ENCODE results near the gene RNU7-1.
A peak's percentile ranks its signal among the peaks of the same experiment; 100 is the strongest.

The RNU7-1 gene

DNA sequence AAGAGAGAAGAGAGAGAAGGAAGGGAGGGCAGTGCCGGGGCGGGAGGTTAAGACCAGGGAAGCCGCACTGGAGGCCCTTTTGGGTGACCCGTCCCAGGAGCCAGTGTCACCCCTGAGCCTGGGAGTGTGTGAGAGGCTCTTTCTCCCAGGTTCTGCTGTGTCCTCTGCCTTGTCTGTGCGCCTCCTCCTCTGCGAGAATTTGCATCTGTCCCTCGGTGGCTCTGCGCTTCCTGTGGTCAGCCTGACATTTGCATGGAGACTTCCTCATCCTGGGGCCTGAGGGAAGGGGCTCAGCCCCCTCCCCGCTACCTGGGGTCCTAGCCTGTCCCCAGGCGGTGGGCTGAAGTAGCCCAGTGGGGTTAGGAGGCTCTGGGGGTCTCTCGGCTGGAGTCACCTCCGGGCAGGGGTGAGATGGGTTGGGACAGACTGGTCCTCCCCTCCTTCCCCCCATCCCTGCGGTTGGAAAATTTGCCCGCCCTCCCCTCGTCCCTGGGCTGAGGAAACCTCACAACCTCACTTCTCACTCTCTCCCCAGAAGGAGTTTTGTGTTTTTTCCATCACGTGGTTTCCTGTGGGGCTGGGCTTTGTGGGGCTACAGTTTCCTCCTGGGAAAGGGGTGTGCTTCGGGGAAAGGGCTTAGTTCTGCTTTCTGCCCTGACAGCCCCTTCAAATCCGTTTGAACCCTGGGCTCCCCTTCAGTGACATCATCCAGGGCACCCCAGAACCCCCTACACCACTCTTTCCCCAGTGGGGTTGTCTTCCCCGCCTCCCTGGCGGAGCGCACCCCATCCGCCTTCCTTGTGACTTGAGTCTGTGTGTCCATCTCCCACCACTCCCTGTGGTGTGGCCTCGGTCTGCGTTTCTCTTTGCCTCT, 10.1 kb downstream of the RNU7-1 start:
- DNase-seq (ENCODE audit: low read depth): peak; percentile 87

DNA sequence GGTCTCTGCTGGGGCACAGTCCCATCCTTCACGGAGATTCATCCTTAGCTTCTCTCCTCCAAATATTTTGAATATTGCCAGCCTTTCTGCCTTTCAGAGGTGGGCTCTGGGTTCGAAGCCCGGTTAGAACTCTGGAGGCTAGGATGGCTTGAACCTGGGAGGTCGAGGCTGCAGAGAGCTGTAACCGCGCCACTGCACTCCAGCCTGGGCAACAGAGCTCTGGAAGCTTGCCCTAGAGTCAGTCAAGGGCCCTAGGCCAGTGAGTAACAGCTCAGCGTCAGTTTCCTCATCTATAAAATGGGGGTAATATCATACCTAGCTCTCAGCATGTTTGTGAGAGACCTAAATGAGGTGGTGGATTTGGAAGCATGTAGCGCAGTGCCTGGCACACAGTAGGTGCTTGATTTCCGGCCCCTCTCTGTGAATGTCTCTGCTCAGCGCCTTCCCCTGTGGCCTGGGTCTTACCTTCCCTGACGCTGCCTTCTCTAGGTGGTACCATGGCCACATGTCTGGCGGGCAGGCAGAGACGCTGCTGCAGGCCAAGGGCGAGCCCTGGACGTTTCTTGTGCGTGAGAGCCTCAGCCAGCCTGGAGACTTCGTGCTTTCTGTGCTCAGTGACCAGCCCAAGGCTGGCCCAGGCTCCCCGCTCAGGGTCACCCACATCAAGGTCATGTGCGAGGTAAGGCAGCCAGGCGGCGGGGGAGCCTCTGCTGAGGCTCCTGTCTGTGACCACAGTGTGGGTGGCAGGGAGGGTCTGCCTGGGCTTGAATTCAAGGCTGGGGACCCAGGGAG, 10.9 kb downstream of the RNU7-1 start:
- no peak for DNase-seq (ENCODE audit: low read depth)

DNA sequence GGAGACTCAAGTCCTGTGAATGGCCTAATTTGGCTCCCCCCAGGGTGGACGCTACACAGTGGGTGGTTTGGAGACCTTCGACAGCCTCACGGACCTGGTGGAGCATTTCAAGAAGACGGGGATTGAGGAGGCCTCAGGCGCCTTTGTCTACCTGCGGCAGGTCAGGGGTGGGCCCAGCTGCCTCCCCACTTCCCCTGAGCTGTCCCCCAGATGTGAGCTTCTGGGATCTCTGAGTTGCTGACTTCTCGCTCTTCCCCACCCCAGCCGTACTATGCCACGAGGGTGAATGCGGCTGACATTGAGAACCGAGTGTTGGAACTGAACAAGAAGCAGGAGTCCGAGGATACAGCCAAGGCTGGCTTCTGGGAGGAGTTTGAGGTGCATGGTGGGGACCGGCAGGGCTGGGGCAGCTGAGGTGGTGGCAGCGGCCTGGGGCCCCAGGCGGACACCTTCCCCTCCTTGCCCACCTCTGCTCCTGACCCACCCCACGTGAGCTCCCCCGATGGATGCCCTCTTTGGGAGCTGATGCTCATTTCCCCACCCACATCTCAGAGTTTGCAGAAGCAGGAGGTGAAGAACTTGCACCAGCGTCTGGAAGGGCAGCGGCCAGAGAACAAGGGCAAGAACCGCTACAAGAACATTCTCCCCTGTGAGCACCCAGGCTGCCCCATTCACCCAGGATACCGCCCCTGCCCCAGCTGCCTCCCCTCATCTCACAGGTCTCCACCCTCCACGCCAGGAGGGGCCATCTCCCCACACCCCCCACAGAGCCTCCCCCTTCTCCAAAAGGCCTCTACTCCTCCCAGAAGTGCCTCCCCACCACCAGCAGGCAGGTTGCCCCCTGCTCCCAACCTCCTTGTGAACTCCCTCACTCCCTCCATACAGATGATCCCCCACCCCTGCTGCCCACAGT, 11.7 kb downstream of the RNU7-1 start:
- no peak for DNase-seq (ENCODE audit: low read depth)

DNA sequence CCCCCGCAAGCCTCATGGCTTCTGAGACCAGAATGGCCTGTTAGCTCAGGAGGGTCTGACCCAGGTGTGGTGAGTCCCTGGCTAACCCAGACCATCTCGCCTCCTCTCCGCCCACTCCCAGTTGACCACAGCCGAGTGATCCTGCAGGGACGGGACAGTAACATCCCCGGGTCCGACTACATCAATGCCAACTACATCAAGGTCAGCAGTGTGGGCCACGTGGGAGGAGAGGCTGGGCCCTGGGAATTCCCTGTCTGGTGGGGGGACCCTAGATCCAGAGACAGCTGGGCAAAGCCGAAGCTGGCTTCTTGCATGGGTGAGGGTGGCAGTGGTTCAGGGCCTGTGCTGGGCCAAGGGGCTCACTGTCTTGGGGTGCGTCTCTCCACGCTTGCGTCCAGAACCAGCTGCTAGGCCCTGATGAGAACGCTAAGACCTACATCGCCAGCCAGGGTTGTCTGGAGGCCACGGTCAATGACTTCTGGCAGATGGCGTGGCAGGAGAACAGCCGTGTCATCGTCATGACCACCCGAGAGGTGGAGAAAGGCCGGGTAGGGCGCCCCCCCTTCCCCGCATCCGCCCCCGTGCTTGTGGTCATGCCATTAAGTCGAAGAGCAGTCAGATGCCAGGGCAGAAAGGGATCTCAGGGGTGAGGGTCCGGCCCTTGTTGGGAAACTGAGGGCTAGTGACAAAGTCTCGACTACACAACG, 12.6 kb downstream of the RNU7-1 start:
- no peak for DNase-seq (ENCODE audit: low read depth)

DNA sequence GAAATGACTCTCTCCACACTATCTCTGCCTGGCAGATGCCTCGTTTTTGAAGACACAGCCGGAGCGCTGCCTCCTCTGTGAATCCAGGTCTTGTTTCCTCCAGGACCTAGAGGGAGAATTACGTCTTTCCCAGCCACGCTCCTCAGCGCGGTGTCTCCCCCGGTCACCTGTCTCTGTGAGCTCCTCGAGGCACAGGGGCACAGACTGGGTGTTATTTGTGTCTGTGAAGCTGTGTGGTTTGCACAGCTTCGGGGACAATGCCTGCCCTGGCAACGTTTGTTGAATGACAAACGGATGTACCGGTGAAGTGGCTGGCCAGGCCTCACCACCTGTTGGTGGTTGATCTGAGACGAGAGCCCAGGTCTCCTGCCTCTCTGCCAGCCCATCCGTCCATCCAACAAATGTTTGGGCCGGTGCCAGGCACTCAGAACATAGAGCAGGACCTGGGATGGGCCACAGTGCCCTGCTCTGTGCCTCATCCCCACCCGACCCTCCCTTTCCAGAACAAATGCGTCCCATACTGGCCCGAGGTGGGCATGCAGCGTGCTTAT, 13.6 kb downstream of the RNU7-1 start:
- DNase-seq (ENCODE audit: low read depth): no peak

DNA sequence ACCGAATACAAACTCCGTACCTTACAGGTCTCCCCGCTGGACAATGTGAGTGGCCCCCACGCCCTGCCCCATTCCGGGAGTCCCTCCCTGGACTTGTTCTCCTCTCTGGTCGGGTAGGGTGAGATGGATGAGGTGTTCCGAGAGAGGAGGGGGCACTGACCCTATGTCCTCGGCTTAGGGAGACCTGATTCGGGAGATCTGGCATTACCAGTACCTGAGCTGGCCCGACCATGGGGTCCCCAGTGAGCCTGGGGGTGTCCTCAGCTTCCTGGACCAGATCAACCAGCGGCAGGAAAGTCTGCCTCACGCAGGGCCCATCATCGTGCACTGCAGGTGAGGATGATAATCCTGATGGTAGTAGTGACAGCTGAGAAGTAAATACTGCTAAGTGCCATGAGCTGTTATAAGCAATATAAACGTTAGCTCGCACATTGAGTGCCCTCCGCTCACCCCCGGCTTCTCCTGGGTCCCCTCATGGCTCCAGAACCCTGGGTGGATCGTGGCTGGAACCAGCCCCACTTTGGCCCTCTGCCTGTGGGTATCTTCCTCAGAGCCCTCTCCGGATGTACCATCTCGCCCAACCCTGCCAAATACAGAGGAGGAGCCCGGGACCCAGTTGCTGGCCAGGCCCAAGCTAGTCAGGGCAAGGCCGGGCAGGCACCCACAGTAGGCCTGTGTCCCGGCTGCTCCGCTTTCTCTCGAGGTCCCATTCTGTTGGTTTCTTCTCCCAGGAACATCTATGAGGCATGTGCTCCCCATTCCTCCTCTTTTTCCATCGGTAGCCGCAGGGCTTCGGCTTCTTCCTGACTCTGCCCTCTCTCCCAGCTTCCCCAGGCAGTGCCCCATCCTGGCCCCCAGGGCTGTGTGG, 14.4 kb downstream of the RNU7-1 start:
- no peak for DNase-seq (ENCODE audit: low read depth)

DNA sequence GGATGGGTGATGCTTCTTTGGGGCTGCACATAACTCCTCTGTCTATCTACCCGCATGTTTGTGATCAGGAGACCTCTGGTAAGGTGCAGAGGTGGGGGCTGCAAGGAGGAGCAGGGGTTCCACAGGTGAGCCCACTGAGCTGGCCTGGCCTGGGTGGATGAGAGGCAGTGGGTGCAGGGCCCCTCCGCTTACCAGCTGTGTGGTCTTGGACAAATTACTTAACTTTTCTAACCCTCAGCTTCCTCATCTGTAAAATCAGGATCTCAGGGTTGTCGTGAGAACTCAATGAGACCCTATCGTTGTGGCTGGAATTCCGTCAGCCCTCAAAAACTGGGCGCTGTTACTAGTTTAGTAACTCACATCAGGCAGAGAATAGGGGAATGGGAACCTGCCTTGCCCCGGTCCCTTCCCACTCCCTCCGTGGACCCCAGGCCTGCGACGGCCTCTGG, 15.0 kb downstream of the RNU7-1 start:
- no peak for DNase-seq (ENCODE audit: low read depth)

DNA sequence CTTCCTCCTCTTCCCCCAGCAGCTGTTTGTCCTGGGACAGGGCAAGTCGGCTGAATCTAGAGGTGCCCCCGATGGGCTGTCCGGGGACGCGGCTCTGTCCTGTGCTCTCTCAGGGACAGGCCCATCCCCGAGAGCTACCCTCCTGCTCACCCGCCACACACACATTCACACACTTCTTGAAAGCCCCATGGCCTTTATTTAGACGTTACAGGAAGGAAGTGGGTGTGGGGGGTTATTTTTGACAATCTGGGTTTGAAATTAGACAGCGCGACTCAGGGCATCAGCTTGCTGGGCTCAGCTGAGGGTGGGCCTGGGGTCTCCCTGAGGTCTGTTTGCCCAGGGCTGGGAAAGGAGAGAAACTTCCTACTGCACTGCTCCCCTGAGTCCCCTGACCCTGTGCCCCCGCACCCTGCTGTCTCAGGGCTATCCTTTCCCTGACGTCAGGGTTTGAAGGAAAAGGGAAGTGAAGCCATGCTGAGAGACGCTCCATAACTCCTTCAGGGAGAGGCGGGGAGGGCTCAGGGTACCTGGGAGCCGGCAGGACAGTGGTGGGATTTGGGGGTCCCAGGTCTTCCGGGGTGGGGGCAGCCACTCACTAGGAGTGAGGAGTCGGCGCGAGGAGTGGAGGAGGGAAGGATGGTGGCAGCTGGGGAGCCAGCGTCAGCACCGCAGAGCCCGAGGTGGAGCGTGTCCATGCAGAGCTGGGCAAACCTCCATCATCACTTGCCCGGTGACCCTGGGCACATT, 15.6 kb downstream of the RNU7-1 start:
- no peak for DNase-seq (ENCODE audit: low read depth)

DNA sequence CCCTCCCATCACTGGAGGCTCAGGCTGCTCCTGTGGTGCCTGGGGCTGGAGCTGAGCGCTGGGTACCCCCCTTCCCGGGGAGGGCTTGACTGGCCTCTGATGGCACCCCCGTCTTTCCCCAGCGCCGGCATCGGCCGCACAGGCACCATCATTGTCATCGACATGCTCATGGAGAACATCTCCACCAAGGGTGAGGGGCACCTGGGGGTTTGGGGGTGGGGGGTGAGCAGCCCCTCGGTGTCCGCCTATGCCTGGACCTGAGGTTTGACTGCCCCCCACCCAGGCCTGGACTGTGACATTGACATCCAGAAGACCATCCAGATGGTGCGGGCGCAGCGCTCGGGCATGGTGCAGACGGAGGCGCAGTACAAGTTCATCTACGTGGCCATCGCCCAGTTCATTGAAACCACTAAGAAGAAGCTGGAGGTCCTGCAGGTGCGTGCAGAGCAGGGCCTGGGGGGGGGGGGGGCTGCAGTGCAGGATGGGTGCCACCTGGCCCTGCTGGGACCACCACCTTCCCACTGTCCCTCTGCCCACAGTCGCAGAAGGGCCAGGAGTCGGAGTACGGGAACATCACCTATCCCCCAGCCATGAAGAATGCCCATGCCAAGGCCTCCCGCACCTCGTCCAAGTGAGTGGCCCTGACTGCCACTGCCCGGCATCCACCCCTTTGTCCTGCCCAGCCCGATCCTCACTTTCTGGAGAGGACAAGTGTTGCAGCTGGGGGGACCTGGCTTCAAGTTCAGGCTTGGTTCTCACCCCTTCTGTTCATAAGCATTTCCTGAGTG, 16.4 kb downstream of the RNU7-1 start:
- no peak for DNase-seq (ENCODE audit: low read depth)

DNA sequence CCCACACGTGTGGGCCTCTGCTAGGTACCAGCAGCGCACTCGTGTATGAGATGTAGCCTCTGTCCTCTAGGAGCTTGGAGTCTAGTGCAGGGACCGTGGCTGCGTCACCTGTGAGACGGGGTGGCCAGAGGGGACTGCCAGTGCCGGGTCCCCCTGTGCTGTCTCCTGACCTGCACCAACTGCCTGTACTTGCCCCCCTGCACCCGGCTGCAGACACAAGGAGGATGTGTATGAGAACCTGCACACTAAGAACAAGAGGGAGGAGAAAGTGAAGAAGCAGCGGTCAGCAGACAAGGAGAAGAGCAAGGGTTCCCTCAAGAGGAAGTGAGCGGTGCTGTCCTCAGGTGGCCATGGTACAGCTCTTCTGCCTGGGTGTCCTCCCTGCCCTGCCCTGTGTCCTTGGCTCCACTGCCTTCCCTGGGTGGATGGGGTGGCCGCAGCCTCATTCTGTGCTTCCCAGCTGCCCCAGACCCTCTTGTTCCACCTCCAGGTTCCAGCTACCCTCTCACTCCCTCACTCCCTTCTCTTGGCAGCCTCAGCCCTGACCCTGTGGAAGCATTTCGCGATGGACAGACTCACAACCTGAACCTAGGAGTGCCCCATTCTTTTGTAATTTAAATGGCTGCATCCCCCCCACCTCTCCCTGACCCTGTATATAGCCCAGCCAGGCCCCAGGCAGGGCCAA, 17.1 kb downstream of the RNU7-1 start:
- DNase-seq (ENCODE audit: low read depth): no peak

DNA sequence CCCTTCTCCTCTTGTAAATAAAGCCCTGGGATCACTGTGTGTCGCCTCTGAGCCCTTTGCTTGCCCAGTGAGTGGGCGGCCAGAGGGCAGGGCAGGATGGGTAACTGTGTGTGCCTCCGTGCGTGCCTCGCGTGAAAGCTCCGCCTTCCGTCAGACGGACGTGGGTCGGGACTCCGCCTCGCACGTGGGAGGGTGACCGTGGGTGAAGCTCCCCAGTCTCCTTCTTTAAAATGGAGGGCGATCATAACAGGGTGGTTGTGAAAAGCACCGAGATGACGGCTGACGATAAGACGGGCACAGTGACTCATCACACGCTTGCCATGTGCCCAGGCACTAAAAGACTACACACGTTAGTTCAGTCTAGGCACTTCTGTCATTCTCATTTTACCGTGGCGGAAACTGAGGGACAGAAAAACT, 17.7 kb downstream of the RNU7-1 start:
- no peak for DNase-seq (ENCODE audit: low read depth)

DNA sequence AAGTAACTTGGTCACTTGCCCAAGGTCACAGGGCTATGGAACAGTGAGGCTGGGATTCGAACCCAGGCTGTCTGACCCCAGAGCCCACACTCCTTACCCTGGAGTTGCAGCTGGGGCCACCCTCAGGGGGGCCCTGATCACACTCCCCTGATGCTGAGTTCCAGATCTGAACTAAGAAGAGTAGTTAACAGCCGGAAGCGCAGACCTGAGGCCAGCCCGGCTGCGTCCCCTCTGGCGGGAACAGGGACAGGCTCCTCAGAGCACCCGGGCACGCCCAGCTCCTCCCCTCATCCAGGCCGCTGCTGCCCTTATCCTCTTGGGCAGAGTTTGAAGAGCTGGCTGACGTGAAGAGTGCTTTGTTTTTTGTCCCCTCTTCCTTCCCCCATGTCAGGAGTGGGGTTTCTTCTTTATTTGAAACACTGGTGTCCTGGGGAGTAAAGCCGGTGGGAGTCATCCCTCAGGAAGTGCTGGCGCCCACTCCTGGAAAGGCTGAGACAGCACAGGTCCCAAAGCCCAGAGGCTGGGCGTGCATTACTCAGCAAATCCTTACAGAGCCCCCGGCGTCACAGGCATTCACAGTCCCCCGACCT, 18.2 kb downstream of the RNU7-1 start:
- peak; percentile 71 for DNase-seq (ENCODE audit: low read depth)

DNA sequence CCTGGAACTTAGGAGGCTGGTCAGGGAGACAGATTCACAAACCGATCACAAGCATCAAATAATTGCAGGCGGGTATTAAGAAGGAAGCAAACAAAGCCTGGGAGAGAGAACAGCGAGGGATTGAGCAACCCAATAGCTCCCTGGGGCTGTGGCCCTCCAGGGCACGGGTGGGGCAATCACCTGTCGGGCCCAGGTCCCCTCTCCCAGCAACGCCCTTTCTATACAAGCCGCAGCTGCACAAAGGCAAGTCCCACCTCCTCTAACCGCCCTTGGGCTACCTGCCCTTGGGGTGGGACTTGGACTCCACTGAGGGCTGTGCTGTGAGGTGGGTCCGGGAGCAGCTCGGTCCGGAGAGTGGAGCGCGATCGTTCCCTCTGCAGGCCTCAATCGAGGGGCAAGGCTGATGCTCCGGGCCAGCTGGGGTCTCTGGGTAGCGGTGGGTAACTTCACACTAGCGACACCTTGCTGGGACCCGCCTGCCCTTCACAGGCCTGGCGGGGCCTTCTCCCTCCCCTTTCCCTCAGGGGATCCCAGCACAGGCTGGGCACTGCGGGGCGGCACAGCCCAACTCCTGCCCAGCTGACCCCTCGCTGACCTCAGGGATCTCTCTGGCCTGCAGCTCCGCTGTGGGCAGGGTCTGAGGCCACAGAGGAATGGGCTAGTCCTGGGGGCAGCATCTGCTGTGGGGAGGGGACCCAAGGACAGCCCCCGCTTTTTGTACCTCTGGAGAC, 18.8 kb downstream of the RNU7-1 start:
- DNase-seq (ENCODE audit: low read depth): no peak

DNA sequence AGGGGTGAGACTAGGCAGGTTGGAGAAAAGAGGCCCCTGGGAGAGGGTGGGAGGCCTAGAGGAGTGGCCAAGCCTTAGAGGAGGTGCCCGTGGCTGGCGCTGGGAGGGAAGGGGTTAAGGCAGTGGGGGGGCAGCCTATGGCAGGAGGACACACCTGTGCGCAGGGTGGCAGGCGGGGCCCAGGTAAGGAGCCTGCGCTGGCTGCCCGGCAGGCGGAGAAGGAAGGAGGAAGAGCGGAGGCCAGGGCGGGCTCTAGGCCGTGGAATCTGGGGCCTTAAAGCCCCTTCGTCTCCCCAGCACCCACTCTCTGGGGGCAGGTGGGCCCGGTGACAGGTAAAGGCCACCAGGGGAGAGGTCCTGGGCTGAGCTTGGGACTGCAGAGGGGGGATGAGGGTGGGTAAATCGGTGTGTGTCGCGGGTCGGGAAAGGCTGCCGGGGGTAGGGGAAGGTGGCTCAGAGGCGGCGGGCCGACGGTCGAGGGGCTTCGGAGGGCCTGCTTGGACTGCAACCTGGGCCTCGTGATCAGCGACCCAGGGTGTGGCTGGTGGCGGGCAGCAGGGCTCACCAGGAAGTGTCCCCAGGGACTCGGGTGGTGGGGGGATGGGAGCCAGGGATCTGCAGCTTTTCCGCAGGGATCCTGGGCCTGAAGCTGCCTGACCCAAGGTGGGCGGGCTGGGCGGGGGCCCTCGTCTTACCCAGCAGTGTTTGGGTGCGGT, 19.6 kb downstream of the RNU7-1 start:
- DNase-seq (ENCODE audit: low read depth): no peak

DNA sequence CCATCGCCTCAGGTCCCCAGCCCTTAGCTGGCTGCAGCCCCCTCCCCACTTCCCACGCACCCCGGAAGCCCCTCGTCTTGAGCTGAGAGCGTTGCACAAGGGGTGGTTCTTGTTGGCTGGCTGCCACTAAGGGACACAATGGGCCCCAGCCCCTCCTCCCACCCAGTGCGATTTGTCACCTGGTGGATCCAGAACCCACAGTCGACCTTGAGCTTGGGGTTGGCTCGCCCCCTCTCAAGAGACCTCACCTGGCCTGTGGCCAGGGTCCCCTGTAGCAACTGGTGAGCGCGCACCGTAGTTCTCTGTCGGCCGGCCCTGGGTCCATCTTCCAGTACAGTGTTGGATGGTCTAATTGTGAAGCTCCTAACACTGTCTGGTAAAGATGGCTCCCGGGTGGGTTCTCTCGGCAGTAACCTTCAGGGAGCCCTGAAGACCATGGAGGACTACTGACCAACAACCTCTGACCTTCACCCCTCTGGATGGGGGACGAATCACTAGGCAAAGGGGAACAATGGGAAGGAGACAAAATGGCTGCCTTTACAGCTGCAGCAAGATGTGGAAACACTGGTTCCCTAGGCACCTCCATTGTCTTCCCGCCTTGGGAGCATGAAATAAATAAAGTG, 20.3 kb downstream of the RNU7-1 start:
- DNase-seq (ENCODE audit: low read depth): no peak

DNA sequence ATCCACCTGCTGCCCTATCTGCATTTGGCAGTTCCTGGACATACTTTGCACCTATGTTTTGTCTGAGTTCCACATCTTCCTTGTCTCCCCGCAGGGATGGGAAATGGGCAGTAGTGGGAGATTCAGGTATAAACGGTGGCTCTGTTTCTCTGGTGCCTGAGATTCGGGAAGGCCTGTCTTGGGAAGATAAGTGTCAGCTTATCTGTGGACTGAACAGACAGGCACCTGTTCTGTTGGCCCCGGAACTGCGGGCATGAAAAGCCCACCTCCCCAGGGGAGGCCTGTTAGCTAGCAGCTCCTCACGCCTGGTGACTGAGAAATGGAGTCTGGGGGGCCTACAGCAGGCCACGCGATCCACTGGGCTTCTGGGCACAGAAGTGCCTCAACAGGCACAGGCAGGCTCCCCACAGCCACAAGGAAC, 21.0 kb downstream of the RNU7-1 start:
- DNase-seq (ENCODE audit: low read depth): no peak
